ENCODE results near the gene PGBD1. TPM values are rescaled to one million over a fixed set of nuclear protein-coding genes. Genes with fewer than 3 reads are reported as not detected.

Gene PGBD1
- total RNA-seq, 1 donor from 2014 or later = 2.4 TPM

GRCh38 chr6:28333047-28333446, 51.7 kb downstream of the PGBD1 start:
- no peak for DNase-seq
- H3K4me3 ChIP-seq = no peak overlapping the region
- TF ChIP-seq CTCF (IDR thresholded peaks at IDR 0.05; ENCODE audit: borderline replicate concordance) = no peak
- H3K27me3 ChIP-seq (ENCODE audit: low read depth) = no peaks in the 10 kb centered on the region
- H3K4me1 ChIP-seq = peaks cover 28% of the 10 kb centered on the region
- intact Hi-C loops (cut with micrococcal nuclease) = no loop called here
- H3K9me3 ChIP-seq (replicated peaks) = peaks cover 13% of the 10 kb centered on the region
- peaks cover 16% of the 10 kb centered on the region for H3K36me3 ChIP-seq
- H3K27ac ChIP-seq (replicated peaks) = no peak overlapping the region

GRCh38 chr6:28333599-28334018, 52.2 kb downstream of the PGBD1 start:
- Histone ChIP-seq H3K27ac (replicated peaks) (peak overlapping the region; percentile 94), H3K4me3 (no peak overlapping the region), H3K9me3 (replicated peaks) (peaks cover 8% of the 10 kb centered on the region), H3K36me3 (peaks cover 12% of the 10 kb centered on the region), H3K4me1 (peaks cover 28% of the 10 kb centered on the region), H3K27me3 (ENCODE audit: low read depth) (no peaks in the 10 kb centered on the region)
- intact Hi-C loops (cut with micrococcal nuclease) = no loop called here
- DNase-seq = no peak
- TF ChIP-seq CTCF (IDR thresholded peaks at IDR 0.05; ENCODE audit: borderline replicate concordance) = no peak

- no peaks in the 10 kb centered on the region for H3K27me3 ChIP-seq (ENCODE audit: low read depth)
- peaks cover 28% of the 10 kb centered on the region for H3K4me1 ChIP-seq
- peak overlapping the region; percentile 94 for H3K27ac ChIP-seq (replicated peaks)
- peak overlapping the region; percentile 82 for H3K4me3 ChIP-seq
- H3K36me3 ChIP-seq = peaks cover 4% of the 10 kb centered on the region
- no peak for TF ChIP-seq CTCF (IDR thresholded peaks at IDR 0.05; ENCODE audit: borderline replicate concordance)
- no peaks in the 10 kb centered on the region for H3K9me3 ChIP-seq (replicated peaks)
- no peak for DNase-seq
- intact Hi-C loops (cut with micrococcal nuclease) = no loop called here
Observed at GRCh38 chr6:28334286-28335039, 53.1 kb downstream of the PGBD1 start.

GRCh38 chr6:28335040-28335563, 53.7 kb downstream of the PGBD1 start:
- no peak for DNase-seq
- H3K27me3 ChIP-seq (ENCODE audit: low read depth) = no peaks in the 10 kb centered on the region
- H3K4me1 ChIP-seq = peaks cover 28% of the 10 kb centered on the region
- H3K36me3 ChIP-seq = no peaks in the 10 kb centered on the region
- H3K4me3 ChIP-seq = peak overlapping the region; percentile 82
- H3K9me3 ChIP-seq (replicated peaks) = no peaks in the 10 kb centered on the region
- H3K27ac ChIP-seq (replicated peaks) = peak overlapping the region; percentile 94
- intact Hi-C loops (cut with micrococcal nuclease) = no loop called here
- TF ChIP-seq CTCF (IDR thresholded peaks at IDR 0.05; ENCODE audit: borderline replicate concordance) = no peak

- TF ChIP-seq CTCF (IDR thresholded peaks at IDR 0.05; ENCODE audit: borderline replicate concordance) = no peak
- Histone ChIP-seq H3K4me3 (peak within 1 kb of the TSS; percentile 82), H3K9me3 (replicated peaks) (no peaks in the 10 kb centered on the region), H3K27ac (replicated peaks) (peak within 1 kb of the TSS; percentile 94), H3K4me1 (peaks cover 28% of the 10 kb centered on the region), H3K27me3 (ENCODE audit: low read depth) (no peaks in the 10 kb centered on the region), H3K36me3 (no peaks in the 10 kb centered on the region)
- intact Hi-C loops (cut with micrococcal nuclease) = no loop called here
- peak; percentile 93 for DNase-seq
Observed at GRCh38 chr6:28335564-28336283, 54.4 kb downstream of the PGBD1 start, which contains the start of gene ZSCAN31. Gene ZSCAN31, minus strand, starts transcription at chr6:28336148. Its CDS starts 6,465 bp downstream, at chr6:28329683.

Measured in left ventricle myocardium inferior (tissue), 1 donor.